K562 (cell line): ENCODE results near the gene SEMA4F. TPM values are rescaled to one million over a fixed set of nuclear protein-coding genes. Genes with fewer than 3 reads are reported as not detected.

Source experiments
- ATAC-seq: fragments of 200-7000 bp; cut with Tn5 transposase; 3 replicates; pipeline ENCODE4 v1.9.1; 2020; ENCODE audit warnings: moderate library complexity
- BruUV-seq: library from RNA; stranded (reverse); fragments of 400-500 nt; replicated peaks from 2 replicates; lab custom pipeline; 2021; lab: Mats Ljungman, UMichigan
- CTCF ChIA-PET: fragments of 300-600 bp; formaldehyde crosslinking; extraction: SDS; loops from one replicate; lab custom pipeline; 2021; ENCODE audit warnings: low intra/inter-chr PET ratio; lab: Yijun Ruan, JAX
- POLR2A ChIA-PET: fragments of 300-600, 350-650 bp; sonication (Branson Sonifier 250); formaldehyde crosslinking; extraction: SDS; loops from one replicate; lab custom pipeline; 2021; ENCODE audit warnings: antibody characterized with exemption, inconsistent platforms; lab: Yijun Ruan, JAX
- DNase-seq, 4 experiments: peaks; one replicate each; pipeline versions ENCODE4 v3.0.0 to v3.0.0-alpha.2; 2011 to 2018; ENCODE audit warnings: low spot score in 3 of 4, mixed read lengths in 3 of 4; ENCODE audit errors: extremely low read depth in 1 of 4
- FAIRE-seq: peaks from 2 replicates; lab custom pipeline; 2011; peaks lifted over from hg19 to GRCh38; lab: Jason Lieb, UNC
- H2AFZ ChIP-seq: 2 replicates; pipeline ENCODE4 v1.6.0; 2011; ENCODE audit warnings: low read depth, low read length, control low read depth, inconsistent platforms
- H3K27ac ChIP-seq: fragments of 200-600 bp; 3 replicates; pipeline ENCODE4 v1.8.0; 2011; ENCODE audit warnings: low read depth, mild to moderate bottlenecking, control low read depth, inconsistent platforms, low read length, moderate library complexity, mixed read lengths; ENCODE audit errors: extremely low read depth
- H3K27me3 ChIP-seq, 2 experiments: fragments of 300-600 bp in 1 of 2; 2 replicates in 1 of 2; 3 replicates in 1 of 2; pipeline versions ENCODE4 v1.6.0 to v1.8.0; 2011; ENCODE audit warnings: inconsistent platforms in 2 of 2, low read length in 2 of 2, mild to moderate bottlenecking in 1 of 2, mixed read lengths in 1 of 2, moderate library complexity in 1 of 2; ENCODE audit not compliant: control insufficient read depth in 2 of 2, insufficient read depth in 2 of 2
- H3K36me3 ChIP-seq: fragments of 300-600 bp; 3 replicates; pipeline ENCODE4 v1.8.0; 2011; ENCODE audit warnings: mild to moderate bottlenecking, low read length, inconsistent platforms; ENCODE audit not compliant: control insufficient read depth, insufficient read depth
- H3K4me1 ChIP-seq, 2 experiments: fragments of 200-600 bp in 1 of 2; replicated peaks in 1 of 2; 2 replicates in 1 of 2; 3 replicates in 1 of 2; pipeline versions ENCODE4 v1.5.1 to v1.8.0; 2011; ENCODE audit warnings: inconsistent platforms in 2 of 2, low read length in 2 of 2, mild to moderate bottlenecking in 1 of 2, mixed read lengths in 1 of 2, moderate library complexity in 1 of 2; ENCODE audit not compliant: control insufficient read depth in 2 of 2, insufficient read depth in 2 of 2
- H3K4me2 ChIP-seq: 2 replicates; pipeline ENCODE4 v1.6.1; 2011; ENCODE audit warnings: low read length, control low read depth, inconsistent platforms, mixed read lengths; ENCODE audit not compliant: insufficient read depth
- H3K4me3 ChIP-seq: fragments of 200-600 bp; sonication (generic), shearing (Covaris generic); 2 replicates; pipeline ENCODE4 v1.5.1; 2016; ENCODE audit warnings: control low read depth, inconsistent platforms
- H3K79me2 ChIP-seq: fragments of 200-600 bp; 3 replicates; pipeline ENCODE4 v1.8.0; 2011; ENCODE audit warnings: low read length, inconsistent platforms; ENCODE audit not compliant: control insufficient read depth, insufficient read depth
- H3K9ac ChIP-seq, 2 experiments: 2 replicates each; pipeline versions ENCODE4 v1.6.0 to v1.6.1; 2011; ENCODE audit warnings: low read depth in 2 of 2, low read length in 2 of 2, control low read depth in 1 of 2, inconsistent platforms in 1 of 2, mild to moderate bottlenecking in 1 of 2, mixed read lengths in 1 of 2; ENCODE audit not compliant: insufficient read depth in 1 of 2
- H3K9me1 ChIP-seq: one replicate; pipeline ENCODE4 v1.6.0; 2011; ENCODE audit warnings: inconsistent platforms, mild to moderate bottlenecking, low read length, moderate library complexity; ENCODE audit not compliant: control insufficient read depth, insufficient read depth
- H3K9me3 ChIP-seq: replicated peaks from 2 replicates; pipeline ENCODE4 v1.5.1; 2011; ENCODE audit warnings: low read depth, low read length, inconsistent platforms; ENCODE audit not compliant: control insufficient read depth, insufficient read depth
- H4K20me1 ChIP-seq: replicated peaks from 2 replicates; pipeline ENCODE4 v1.6.1; 2011; ENCODE audit warnings: low read length, inconsistent platforms, mixed read lengths; ENCODE audit not compliant: control insufficient read depth, insufficient read depth
- CEBPG ChIP-seq, 3 experiments: fragments of 200-800 bp in 1 of 3; sonication (Bioruptor generic) in 1 of 3; sonication (generic) in 1 of 3; formaldehyde crosslinking in 1 of 3; IDR thresholded peaks in 2 of 3; conservative IDR thresholded peaks in 1 of 3; 2 replicates each; pipeline versions ENCODE4 v1.6.1 to v1.8.0; 2016 to 2022; ENCODE audit warnings: missing compliant biosample characterization in 2 of 3, missing genetic modification characterization in 2 of 3, mild to moderate bottlenecking in 1 of 3, missing genetic modification reagents in 1 of 3
- GABPA ChIP-seq: fragments of 200-800 bp; sonication (Bioruptor generic); conservative IDR thresholded peaks from 2 replicates; pipeline ENCODE4 v1.6.1; 2016; ENCODE audit warnings: low read depth, missing genetic modification characterization, missing compliant biosample characterization
- HDAC2 ChIP-seq: fragments of 450-650 bp; IDR thresholded peaks from 2 replicates; pipeline ENCODE4 v1.6.1; 2016; ENCODE audit warnings: mild to moderate bottlenecking
- IFI16 ChIP-seq: fragments of 250-450 bp; sonication (Bioruptor Pico); IDR thresholded peaks from 2 replicates; pipeline ENCODE4 v2.1.2; 2022; ENCODE audit warnings: mild to moderate bottlenecking, inconsistent platforms
- MXD1 ChIP-seq: fragments of 250-450 bp; sonication (Bioruptor Pico); IDR thresholded peaks from 2 replicates; pipeline ENCODE4 v1.8.0; 2021; ENCODE audit warnings: borderline replicate concordance, mild to moderate bottlenecking, moderate library complexity; ENCODE audit not compliant: poor library complexity, severe bottlenecking
- PBX2 ChIP-seq, 2 experiments: IDR thresholded peaks in 1 of 2; conservative IDR thresholded peaks in 1 of 2; 2 replicates each; pipeline ENCODE4 v1.6.1; 2016; ENCODE audit warnings: low read depth in 2 of 2, mild to moderate bottlenecking in 1 of 2, missing compliant biosample characterization in 1 of 2, missing genetic modification characterization in 1 of 2, moderate library complexity in 1 of 2
- POLR3A ChIP-seq: IDR thresholded peaks from 2 replicates; pipeline ENCODE4 v1.6.1; 2011; ENCODE audit warnings: borderline replicate concordance, mild to moderate bottlenecking, moderate library complexity; ENCODE audit not compliant: insufficient read length, insufficient read depth; ENCODE audit errors: extremely low read depth
- ZNF280B ChIP-seq: fragments of 250-450 bp; sonication (Bioruptor Pico); IDR thresholded peaks from 2 replicates; pipeline ENCODE4 v1.5.1; 2021; ENCODE audit warnings: mild to moderate bottlenecking
- WGBS: fragments of 100-300 bp; shearing (Covaris generic); methylation state at CpG from one replicate; pipeline ENCODE4 v1.1.6; 2016; ENCODE audit warnings: low coverage, mixed read lengths; ENCODE audit not compliant: insufficient coverage; ENCODE audit errors: missing lambda C conversion rate; 5-methylcytosine and 5-hydroxymethylcytosine counted together
- in situ Hi-C: fragments of 300-500 bp; cut with MboI; formaldehyde crosslinking; loops from 4 replicates; pipeline ENCODE4 v1.15.0; 2018; ENCODE audit warnings: inconsistent platforms, mixed read lengths
- intact Hi-C: fragments of 100-400 bp; cut with micrococcal nuclease; formaldehyde crosslinking; loops from 2 replicates; pipeline ENCODE4 v1.14.2; 2022
- polyA plus RNA-seq, 8 experiments: library from polyadenylated mRNA; depleted of rRNA in 4 of 8; stranded (reverse) in 5 of 8; unstranded in 3 of 8; fragments of >200 nt; fragmentation: Nextera tagmentation in 2 of 8; fragmentation: Illumina TruSeq in 1 of 8; extraction: Ambion mirVana in 2 of 8; extraction: Trizol in 1 of 8; gene quantifications; 2 replicates each; pipeline versions ENCODE4 v1.2.1 to v1.2.3, GENCODE V29; 2011 to 2014; ENCODE audit warnings: inconsistent platforms in 1 of 8, missing spikeins in 1 of 8
- total RNA-seq, 7 experiments: library from RNA; depleted of rRNA in 6 of 7; stranded (reverse); fragments of >200 nt in 6 of 7; fragmentation: Illumina TruSeq in 2 of 7; extraction: Trizol in 2 of 7; gene quantifications; 2 replicates each; pipeline versions ENCODE4 v1.2.1 to v1.2.3, GENCODE V29; 2011 to 2021; ENCODE audit warnings: low replicate concordance in 1 of 7
- TF ChIP-seq, protein P1 (sequence below): sonication (generic); formaldehyde crosslinking; IDR thresholded peaks from 2 replicates; pipeline ENCODE4 v1.8.0; 2022; ENCODE audit warnings: mild to moderate bottlenecking, missing genetic modification reagents
- TF ChIP-seq, protein P2 (sequence below): fragments of 250-450 bp; sonication (Bioruptor Pico); IDR thresholded peaks from 2 replicates; pipeline ENCODE4 v1.5.0; 2021; ENCODE audit warnings: mild to moderate bottlenecking, borderline replicate concordance

Gene SEMA4F
- total and polyA plus RNA-seq, 9 of the 15 experiments (the other 6 are each of a cell fraction or from before 2014, with no cell fraction given) = 0.08 to 1.6 (median 0.33) TPM

DNA sequence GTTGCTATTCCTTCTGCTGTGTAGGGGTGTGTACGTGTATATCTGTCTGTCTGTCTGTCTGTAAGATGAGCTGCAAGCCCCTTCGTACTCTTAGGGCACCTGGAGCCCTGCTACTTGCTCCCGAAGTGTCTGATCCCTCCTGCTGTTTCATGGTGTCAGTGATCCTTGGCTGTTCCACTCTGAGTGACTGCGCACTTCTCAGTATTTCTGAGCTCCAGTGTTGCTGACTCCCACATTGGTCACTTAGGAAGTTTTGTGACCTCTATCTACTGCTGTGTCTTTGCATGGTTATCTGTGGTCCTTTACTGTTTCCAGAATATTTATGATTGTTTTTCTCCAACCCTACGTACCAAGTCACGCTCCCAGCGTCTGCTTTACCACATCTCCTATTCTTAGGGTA is 16.2 kb downstream of the SEMA4F start:
- H3K4me2 ChIP-seq = peak overlapping the region; percentile 56; the same call in 1 of the 2 replicates
- in situ Hi-C loops (no loop called here), intact Hi-C loops (no loop called here)
- H3K27me3 ChIP-seq = peaks cover 11 to 24% of the 10 kb centered on the region in 2 experiments; a peak in 3 of 5 replicates
- H3K4me1 ChIP-seq = peaks cover 0 to 4% of the 10 kb centered on the region in 2 experiments; a peak in 1 of 5 replicates
- no peak overlapping the region for H3K27ac ChIP-seq
- CTCF ChIA-PET = no interaction called here
- no TSS peak for BruUV-seq
- no peak overlapping the region for H3K4me3 ChIP-seq
- no peaks in the 10 kb centered on the region for H4K20me1 ChIP-seq
- WGBS = 3% methylated on average over 7 of the region's 7 CpGs
- POLR2A ChIA-PET = interaction anchor here (0.9 kb wide), 3 partner anchors 14 to 112 kb away, joined by 3 read pairs; no protein-coding TSS in a partner anchor
- no peak overlapping the region for H3K9ac ChIP-seq
- H3K9me1 ChIP-seq = no peaks in the 10 kb centered on the region
- ATAC-seq (peak; percentile 62), FAIRE-seq (peak; percentile 59), DNase-seq (peak in 2 of 4 experiments; percentile 20 to 31)
- H3K36me3 ChIP-seq = no peaks in the 10 kb centered on the region
- no peaks in the 10 kb centered on the region for H3K9me3 ChIP-seq
- H2AFZ ChIP-seq = 0 out of 2 replicates have a peak overlapping the region, but pooled peaks have one; percentile 7
- no peaks in the 10 kb centered on the region for H3K79me2 ChIP-seq
- TF ChIP-seq GABPA (tag) (no peak), HDAC2 (no peak), MXD1 (CRISPR knock-in tag) (no peak), CEBPG (CRISPR knock-in tag; IDR thresholded peaks at IDR 0.05) (no peak), CEBPG (tag; conservative IDR thresholded peaks at IDR 0.05 in 1 of 2, IDR thresholded peaks at IDR 0.05 in 1 of 2) (no peak), ZNF280B (no peak), POLR3A (no peak), PBX2 (CRISPR knock-in tag; IDR thresholded peaks at IDR 0.05; ENCODE audit: low read depth) (no peak), PBX2 (tag; conservative IDR thresholded peaks at IDR 0.05; ENCODE audit: low read depth) (0 out of 2 replicates have a peak, but pooled peaks have one; percentile 7), IFI16 (CRISPR knock-in tag) (no peak)
- TF ChIP-seq, protein P1, sequence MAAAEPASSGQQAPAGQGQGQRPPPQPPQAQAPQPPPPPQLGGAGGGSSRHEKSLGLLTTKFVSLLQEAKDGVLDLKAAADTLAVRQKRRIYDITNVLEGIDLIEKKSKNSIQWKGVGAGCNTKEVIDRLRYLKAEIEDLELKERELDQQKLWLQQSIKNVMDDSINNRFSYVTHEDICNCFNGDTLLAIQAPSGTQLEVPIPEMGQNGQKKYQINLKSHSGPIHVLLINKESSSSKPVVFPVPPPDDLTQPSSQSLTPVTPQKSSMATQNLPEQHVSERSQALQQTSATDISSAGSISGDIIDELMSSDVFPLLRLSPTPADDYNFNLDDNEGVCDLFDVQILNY (CRISPR knock-in tag) = no peak
- TF ChIP-seq, protein P2, sequence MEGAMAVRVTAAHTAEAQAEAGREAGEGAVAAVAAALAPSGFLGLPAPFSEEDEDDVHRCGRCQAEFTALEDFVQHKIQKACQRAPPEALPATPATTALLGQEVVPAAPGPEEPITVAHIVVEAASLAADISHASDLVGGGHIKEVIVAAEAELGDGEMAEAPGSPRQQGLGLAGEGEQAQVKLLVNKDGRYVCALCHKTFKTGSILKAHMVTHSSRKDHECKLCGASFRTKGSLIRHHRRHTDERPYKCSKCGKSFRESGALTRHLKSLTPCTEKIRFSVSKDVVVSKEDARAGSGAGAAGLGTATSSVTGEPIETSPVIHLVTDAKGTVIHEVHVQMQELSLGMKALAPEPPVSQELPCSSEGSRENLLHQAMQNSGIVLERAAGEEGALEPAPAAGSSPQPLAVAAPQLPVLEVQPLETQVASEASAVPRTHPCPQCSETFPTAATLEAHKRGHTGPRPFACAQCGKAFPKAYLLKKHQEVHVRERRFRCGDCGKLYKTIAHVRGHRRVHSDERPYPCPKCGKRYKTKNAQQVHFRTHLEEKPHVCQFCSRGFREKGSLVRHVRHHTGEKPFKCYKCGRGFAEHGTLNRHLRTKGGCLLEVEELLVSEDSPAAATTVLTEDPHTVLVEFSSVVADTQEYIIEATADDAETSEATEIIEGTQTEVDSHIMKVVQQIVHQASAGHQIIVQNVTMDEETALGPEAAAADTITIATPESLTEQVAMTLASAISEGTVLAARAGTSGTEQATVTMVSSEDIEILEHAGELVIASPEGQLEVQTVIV (CRISPR knock-in tag) = no peak
